GM12872 (cell line): ENCODE data around the gene CACTIN.

Experiments
- TF ChIP-seq, protein P1 (sequence below): IDR thresholded peaks from 3 replicates; pipeline ENCODE4 v1.5.1; 2011; ENCODE audit warnings: low read depth, mild to moderate bottlenecking, low read length, moderate library complexity; ENCODE audit not compliant: insufficient read depth

CACTIN gene

DNA sequence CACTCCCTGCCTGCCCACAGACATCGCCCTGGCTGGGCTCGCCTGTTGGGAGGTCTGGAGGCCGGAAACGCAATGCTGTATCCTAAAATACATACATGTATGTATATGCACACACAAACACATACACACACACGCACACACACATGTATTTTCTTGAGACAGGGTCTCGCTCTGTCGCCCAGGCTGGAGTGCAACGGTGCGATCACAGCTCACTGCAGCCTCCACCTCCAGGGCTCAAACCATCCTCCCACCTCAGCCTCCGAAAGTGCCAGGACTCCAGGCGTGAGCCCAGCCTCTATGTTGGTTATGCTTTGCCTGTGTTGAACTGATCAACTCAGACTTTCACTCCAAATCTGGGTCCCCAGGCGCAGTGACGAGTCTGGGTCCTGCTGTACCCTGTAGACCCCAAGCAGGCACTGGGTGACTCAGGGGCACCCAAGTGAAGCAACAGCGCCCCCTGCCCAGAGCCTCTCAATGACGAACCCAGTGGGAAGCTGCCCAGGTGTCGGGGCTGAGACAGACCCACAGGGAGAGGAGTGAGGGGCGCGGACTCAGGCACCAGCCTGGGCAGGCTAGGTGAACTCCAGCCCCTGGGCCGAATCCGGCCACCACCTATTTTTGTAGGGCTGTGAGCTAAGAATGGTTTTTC, 27.4 kb upstream of the CACTIN start:
- TF ChIP-seq, protein P1, sequence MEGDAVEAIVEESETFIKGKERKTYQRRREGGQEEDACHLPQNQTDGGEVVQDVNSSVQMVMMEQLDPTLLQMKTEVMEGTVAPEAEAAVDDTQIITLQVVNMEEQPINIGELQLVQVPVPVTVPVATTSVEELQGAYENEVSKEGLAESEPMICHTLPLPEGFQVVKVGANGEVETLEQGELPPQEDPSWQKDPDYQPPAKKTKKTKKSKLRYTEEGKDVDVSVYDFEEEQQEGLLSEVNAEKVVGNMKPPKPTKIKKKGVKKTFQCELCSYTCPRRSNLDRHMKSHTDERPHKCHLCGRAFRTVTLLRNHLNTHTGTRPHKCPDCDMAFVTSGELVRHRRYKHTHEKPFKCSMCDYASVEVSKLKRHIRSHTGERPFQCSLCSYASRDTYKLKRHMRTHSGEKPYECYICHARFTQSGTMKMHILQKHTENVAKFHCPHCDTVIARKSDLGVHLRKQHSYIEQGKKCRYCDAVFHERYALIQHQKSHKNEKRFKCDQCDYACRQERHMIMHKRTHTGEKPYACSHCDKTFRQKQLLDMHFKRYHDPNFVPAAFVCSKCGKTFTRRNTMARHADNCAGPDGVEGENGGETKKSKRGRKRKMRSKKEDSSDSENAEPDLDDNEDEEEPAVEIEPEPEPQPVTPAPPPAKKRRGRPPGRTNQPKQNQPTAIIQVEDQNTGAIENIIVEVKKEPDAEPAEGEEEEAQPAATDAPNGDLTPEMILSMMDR = 0 out of 3 replicates have a peak, but pooled peaks have one; percentile 11

DNA sequence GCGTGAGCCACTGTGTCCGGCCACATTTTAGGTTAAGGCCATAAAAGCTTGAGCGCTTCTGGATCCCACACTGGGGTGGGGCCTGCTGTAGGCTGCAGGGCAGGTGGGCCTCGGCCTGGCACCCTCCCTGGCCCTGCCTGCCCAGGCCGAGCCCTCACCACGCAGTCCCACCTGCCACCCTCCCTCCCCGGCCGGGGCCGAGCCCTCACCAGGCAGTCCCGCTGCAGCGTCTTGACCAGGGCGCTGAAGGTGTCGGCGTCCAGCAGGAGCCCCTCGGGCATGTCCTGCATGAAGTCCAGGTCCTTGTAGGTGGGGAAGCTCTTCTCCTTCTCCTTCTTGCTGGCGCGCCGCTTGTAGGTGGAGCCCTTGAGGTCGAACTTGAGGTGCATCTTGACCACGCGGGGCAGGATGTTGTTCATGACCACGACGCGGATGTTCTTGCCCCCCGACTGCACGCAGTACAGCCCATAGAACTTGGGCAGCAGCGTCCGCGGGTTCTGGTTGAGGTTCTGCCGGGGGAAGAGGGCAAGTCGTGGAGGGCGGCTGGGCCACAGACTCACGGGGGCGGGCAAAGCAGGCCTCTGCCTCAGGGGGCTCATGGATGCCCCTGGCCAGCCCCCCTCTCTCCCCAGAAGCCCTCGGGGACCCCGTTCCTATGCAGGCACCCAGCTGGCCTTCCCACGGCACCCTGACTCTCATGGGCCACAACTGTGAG, 26.6 kb upstream of the CACTIN start:
- TF ChIP-seq, protein P1 = no peak

DNA sequence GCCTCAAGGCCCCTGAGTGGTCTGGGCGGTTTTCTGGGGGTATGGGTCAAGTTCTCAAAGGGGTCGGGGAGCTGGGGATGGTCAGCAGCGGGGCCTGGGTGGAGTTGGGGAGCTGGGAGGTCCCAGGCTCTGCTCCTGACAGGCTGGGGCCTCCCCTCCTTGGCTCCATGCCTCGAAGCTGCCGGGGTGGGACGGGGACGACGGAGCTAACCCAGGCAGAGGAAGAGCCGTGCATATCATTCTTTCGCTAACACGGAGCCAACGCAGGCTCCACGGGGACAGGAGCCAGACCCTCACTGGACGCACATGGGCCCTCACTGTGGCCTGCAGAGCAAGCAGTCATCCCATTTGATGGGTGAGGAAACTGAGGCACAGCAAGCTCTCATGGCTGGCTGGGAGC, 25.8 kb upstream of the CACTIN start:
- TF ChIP-seq, protein P1 = no peak

DNA sequence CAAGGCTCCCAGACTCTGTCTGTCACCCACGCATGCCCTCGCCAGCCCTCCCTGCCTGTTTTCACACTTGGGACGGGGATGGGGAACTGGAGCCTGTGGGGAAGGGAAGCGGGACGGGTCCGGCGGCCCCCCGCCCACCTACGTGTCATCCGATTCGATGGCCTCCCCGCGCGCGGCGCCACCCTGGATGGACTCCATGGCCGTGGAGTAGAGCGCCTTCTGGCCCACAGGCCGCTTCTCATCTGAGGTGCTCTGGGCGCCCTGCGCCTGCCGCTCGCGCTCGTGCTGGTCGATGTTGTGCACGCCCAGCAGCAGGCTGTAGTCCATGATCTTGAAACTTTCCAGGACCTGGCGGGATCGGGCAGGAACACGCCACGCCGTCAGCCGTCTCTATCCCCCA, 25.1 kb upstream of the CACTIN start:
- TF ChIP-seq, protein P1 = no peak

DNA sequence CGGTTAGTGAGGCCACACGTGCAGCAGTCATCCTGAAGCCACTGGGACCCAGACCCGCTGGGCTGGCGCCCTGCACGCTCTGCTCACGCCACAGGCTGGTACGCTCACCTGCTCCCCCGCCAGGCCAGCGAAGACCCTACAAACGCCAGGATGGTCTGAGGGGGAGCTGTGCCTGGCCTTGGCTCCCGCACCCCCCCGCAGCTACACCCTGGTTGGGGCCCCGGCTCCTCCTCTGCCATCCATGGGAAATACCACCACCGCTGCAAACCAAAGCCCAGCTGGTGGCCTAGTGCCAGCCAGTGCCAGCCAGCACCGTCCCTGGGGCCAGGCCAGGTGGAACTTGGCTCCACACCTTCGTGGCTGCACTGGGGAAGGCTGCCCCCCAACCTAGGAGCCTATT, 23.3 kb upstream of the CACTIN start:
- TF ChIP-seq, protein P1 = no peak

DNA sequence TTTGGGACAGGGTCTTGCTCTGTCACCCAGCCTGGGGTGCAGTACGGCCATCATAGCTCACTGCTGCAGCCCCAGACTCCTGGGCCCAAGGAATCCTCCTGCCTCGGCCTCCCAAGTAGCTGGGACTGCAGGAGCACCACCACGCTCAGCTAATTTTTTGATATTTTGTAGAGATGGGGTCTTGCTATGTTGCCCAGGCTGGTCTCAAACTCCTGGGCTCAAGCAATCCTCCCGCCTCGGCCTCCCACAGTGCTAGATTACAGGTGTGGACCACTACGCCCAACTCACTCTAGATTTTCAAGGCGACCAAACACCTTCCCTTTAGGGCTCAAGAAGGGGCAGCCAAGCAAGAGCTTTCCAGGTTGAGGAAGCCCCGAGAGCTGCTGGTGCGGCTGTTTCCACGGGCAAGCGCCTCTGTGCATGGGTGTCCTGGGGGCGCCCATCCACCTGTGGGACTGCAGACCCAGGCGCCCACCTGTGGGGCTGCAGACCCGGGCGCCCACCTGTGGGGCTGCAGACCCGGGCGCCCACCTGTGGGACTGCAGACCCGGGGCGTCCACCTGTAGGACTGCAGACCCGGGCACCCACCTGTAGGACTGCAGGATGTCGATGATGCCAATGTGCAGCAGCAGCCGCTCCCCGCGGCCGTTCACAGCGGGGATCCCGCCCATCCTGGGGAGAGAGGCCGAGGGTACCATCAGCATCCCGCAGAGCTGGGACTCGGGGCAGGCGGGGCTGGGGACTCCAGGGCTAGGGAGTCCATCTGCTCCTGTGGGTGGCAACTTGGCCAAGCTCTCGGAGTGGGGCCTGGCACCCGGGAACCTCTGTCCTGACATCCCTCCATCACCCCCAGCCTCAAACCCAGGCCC, 21.7 kb upstream of the CACTIN start:
- TF ChIP-seq, protein P1 = no peak
